ELR (cell line): ENCODE results near the gene HAVCR1.
"Not testable (repeated sequence)": the region's sequence is repeated elsewhere in the genome, so short reads cannot be mapped to it uniquely, and the experiment has no call there.

Experiments
- DNase-seq: peaks from one replicate; pipeline ENCODE4 v3.0.0-alpha.2; 2015; ENCODE audit warnings: low read depth

The HAVCR1 gene

DNA sequence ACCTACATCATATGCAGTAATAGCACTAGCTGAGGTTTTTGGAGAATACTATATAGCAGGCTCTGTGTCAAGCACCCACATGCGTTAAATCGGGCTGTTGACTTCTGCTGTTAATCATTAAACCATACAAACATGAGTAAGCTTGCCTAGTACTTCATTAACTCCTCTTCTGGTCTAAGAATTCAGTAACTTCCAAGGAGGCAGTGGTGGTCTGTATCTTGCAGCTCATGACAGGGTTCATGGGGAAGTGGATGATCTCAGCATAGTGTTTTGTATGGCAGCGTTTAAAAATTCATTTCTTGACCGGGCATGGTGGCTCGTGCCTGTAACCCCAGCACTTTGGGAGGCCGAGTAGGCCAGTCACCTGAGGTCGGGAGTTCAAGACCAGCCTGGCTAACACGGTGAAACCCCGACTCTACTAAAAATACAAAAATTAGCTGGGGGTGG is at the start of gene HAVCR1:
TSS of gene HAVCR1 (minus strand) at position 24 of the 447 bp plus-strand sequence. CDS start 1,173 bp downstream, outside the sequence.
- no peak for DNase-seq

DNA sequence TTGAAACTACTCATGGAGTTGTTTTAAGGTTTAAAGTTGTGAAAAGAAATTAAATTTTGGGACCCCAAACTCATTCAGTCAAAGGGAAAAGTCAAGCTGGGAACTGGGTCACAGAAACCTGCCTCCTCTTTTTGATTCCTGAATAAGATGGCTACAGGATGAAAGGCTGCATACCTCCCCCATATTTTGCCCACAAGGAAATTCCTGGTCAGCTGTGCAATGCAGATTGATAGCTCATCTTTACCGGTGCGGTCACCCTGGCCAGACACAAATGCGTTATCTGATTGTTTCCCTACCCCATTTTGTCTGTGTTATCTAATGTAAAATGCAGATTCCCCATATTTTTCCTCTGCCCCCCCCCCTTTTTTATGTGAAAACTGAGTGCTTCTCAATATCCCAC is 48.6 kb upstream of the HAVCR1 start:
- DNase-seq: no peak

DNA sequence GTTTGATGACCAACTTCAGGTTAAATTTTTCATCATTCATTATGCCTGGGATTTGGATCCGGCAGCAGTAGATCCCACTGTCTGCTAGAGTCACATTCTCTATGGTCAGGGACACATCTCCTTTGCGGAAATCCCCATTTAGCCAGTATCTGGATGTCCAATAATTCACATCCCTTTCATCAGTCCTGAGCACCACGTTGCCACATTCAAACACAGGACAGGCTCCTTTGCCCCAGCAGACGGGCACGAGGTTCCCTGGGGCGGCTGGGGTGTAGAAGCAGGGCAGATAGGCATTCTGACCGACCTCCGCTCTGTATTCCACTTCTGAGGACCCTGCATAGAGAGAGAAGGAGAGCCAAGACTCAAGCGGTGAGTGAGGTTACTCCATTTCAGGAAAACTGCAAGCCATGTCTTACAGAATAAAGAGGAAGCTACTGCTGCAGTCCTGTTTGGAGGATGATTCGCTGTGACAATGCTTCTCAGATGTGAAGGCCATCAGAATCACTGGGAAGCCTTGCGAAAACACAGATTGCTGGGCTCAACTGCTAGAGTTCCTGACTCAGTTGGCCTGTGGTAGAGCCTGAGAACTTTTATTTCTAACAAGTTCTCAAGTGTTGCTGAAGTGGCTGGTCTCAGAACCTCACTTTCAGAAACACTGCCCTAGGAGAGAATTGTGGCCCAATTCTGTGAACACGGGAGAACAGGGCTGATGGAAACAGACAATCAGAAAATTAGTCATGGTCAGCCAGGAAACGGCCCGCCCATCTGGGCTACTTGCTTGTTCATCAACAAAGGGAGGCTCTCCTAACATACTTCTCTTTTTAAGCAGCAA is 47.9 kb upstream of the HAVCR1 start:
- DNase-seq: no peak

DNA sequence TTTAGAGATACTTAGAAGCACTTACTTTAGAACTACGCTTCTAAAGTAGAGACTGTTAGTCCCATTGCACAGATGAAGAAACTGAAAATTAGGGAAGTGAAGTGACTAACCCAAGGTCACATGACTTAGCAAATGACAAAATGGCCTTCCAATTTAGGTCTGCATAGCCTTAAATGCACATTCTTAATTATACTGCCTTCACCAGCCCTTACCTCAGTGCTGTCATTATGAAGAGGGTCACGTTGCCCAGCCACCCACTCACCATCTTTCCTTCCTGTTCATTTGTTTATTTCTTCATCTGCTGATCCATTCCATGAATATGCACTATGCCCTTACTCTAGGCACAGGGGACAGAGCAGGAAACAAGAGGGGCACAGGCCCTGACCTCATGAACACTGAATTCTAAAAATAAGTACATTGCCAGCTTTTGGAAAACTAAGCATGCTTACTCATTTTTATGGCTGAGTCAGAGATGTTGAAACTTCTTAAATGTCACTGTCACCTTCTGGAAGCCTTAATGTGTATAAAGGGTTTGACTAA is 41.3 kb upstream of the HAVCR1 start:
- no peak for DNase-seq

DNA sequence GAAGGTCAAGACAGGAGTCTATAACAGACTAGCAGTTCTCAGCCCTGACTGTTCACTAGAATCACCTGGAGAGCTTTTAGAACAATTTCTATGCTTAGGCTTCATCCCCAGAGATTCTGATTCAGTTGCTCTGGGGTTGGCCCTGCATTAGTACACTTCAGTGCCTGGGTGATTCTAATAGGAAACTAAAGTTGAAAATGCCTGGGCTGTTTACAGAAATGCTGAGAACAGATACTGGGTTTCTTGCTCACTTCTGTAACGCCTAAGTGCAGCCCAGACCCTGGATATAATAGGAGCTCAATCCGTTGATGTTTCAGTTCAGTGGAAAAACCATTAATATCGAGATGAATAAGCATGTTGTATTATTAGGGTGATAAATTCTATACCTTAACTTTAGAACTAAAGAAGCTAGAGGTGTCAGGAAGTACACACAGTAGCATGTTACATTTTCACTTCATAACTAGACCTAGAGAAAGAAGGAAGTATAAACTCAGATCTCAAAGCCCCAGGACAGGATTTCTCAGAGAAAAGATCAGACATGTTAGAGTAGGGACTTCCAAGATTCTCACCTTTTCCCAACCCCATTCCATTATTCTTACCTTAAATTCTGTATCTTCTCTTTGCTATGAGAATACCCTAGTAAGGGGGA is 29.6 kb upstream of the HAVCR1 start:
- no peak for DNase-seq

DNA sequence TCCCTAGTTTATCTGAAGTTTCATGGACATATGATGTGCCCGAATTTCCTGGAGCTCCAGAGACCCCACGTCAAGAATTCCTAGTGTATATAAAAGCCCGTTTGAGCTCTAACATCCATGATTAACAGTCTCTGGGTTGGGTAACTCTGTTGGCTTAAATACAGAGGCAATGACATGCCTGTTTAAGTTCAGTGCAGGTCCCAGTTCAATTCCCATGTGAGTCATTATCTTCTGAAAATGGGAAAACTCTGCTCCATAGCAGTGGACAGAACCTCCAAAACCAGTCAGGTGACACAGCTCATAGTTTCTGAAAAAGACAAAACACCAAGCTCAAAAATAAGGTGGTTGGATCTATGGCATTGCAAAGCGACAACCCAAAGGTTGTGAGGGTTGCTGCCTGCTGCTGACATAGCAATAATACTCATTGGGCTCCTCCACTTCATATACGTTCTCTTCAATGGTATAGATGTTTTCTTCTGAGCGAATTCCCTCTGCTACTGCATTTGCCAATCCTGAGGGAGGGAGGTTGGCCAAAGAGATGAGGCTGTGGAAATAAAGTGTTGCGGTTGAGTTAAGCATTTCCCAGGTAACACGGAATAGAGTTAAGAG is 27.9 kb upstream of the HAVCR1 start:
- no peak for DNase-seq

DNA sequence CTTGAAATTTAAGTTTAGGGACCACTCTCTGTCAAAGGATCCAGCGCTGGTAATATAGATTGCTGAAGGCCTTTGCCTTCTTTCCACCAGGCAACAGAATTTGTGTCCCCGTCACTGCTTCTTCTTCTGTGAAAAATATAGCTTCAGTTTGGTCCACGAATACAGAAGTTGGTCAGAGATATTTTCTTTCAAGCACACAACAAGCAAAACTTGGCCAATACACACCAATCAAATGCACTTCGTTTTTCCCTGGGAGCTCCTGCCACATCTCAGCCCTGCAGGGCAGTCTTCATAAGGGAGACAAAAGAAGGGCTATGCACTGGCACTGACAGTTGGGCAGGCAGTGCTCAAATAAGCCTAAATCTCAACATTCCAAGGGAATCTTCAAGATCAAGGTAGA is 27.0 kb upstream of the HAVCR1 start:
- DNase-seq: no peak

DNA sequence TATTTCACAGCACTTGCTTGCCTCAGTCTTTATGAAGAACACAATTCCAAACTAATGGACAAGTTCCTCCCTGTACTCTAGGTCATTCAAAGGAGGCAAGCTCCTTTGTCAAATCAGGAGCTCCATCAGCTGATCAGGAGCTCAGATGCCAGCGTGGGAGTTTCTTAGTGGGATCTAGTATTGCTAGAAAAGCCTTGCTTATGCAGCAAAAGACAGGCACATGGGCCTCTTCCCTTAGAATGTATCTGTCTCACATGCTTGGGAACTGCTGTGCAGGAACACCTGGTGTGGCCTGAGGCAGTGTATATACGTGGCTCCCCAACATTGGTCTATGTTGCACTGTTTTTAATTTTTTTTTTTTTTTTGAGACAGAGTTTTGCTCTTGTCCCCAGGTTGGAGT is 21.4 kb upstream of the HAVCR1 start:
- no peak for DNase-seq

DNA sequence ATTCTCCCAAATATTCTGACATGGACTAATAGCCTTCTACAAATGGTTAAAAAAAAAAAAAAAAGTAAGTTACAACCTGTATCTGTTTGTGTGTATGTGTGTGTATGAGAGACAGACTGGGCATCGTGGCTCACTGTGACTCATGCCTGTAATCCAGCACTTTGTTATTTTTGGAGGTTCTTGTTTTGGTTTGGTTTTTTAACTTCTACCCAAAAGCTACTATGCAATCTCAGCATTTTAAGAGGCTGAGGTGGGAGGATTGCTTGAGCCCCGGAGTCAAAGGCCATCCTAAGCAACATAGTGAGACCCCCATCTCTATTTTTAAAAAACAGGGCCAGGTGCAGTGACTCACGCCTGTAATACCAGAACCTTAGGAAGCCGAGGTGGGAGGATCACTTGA is 17.6 kb upstream of the HAVCR1 start:
- DNase-seq: peak; percentile 3

DNA sequence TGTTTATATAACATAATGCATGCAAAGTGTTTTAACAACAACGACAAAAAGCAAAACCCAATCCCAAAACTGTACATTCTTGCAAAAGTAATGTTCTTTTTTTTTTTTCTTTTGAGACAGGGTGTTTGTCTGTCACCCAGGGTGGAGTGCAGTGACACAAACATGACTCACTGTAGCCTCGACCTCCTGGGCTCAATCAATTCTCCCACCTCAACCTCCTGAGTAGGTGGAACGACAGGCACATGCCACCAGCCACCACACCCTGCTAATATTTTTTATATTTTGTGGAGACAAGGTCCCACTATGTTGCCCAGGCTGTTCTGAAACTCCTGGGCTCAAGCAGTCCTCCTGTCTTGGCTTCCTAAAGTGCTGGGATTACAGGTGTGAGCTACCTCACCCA is 13.6 kb upstream of the HAVCR1 start:
- no peak for DNase-seq

DNA sequence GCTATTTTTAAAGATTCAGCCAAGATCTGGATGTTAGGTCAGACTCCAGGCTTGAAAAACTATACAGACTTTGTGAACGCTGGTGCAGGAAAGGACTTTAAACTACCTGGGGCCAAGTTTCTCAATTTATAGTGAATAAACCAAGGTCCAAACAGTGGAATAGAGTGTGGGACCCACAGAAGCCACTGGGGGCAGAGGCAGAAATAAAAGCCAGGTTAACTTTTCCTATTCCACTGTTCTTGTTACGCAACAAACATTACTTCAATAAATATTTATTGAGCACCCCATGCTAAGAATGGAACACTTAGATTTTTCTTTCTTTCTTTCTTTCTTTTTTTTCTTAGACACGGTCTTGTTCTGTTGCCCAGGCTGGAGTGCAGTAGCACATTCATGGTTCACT is 11.0 kb upstream of the HAVCR1 start:
- DNase-seq: no peak

DNA sequence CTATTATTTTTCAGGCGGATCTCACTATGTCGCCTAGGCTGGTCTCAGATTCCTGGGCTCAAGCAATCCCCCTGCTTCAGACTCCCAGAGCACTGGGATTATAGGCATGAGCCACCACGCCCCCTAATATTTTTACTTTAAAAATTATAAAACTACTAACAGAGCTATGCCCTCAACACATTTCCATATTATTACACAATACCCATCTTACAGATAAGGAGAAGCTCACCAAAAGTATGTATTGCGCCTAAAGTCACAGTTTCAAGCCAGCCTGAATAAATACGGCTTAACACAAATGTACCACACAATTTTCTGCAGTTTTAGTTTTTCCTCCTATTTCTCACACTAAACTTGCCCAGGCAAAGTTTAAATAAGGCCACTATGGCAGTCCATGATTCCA is 9.9 kb upstream of the HAVCR1 start:
- no peak for DNase-seq

DNA sequence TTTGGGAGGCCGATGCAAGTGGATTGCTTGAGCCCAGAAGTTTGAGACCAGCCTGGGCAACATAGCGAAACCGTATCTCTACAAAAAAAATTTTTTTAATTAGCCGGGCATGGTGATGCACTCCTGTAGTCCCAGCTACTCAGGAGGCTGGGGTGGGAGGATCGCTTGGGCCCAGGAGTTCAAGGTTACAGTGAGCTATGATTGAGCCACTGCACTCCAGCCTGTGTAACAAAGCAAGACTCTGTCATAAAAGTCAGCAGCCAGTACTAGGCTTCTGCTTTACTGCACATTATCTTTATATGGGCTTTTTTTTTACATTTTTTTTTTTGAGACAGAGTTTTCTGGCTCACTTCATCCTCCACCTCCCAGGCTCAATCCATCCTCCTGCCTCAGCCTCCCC is 9.4 kb upstream of the HAVCR1 start:
- no peak for DNase-seq

DNA sequence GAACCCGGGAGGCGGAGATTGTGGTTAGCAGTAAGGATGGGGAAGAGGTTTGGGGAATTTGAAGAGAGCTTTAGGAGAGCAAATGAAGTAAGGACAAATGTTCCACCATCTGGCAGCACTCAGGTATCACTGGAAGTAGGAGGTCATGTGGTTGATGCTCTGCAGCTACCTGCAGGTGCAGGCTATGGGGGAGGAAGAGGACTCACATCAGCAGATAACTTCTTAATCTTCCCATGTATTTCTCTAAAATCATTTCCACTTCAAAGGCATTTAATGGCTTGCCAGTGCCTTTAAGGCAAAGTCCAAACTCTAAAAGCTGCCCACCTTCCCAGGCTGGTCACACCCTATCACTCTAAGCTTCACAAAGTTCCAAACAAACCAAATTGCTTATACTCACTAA is 8.1 kb upstream of the HAVCR1 start:
- DNase-seq: no peak

DNA sequence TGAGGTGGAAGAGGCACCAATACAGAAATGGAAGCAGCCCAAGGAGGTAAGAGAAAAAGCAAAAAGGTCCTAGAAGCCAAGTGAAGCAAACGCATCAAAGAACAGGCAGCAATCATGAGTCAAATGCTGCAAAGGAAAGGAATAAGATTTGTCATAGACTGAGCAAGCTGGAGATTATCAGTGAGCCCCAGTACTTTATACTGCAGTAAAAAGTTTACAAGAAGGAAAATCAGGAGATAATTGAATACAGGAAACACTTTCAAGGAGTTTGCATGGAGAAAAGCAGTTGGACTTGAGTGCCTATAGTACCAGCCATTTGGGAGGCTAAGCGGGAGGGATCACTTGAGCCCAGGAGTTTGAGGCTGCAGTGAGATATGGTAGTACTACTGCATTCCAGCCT is 7.2 kb upstream of the HAVCR1 start:
- no peak for DNase-seq

DNA sequence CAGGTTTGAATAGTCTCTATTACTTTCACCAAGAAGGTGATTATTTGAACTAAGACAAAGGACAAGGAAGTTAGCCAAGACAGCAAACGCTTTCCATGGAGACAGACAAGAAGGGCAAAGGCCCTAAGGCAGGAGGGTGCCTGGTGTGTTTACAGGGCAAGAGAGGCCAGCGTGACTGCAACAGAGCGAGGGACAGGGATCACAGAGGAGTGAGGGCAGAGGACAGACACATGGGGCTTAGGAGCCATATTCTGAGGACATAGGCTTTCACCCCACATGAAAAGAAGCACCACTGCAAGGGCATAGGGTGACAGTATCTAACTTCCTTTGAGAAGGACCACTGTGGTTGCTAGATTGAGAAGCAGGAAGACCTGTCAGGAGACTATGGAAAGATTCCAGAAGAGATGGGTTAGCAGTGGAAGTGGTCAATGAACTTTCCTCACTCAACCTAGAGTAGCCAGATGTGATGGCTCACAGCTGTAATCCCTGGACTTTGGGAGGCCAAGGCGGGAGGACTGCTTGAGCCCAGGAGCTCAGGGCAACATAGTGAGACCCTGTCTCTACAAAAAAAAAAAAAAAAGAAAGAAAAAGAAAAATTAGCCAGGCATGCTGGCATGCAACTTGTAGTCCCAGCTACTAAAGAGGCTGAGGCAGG is 5.0 kb upstream of the HAVCR1 start:
- no peak for DNase-seq

DNA sequence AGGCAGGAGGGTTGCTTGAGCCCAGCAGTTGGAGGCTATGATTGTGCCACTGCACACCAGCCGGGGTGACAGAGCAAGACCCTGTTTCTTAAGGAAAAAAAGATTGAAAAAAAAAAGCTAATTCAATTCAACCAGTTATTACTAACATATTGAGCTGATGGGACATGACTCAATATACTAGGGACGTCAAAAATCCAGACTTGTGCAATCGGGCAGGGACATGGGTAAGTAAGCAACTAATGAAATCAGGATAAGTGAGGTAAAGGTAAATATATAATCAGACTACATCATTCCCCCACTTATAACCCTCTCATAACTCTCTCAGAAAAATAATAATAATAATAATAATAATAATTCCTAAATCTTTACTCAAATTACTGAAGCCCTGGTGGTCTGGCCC is 975 bp upstream of the HAVCR1 start:
- DNase-seq: no peak

DNA sequence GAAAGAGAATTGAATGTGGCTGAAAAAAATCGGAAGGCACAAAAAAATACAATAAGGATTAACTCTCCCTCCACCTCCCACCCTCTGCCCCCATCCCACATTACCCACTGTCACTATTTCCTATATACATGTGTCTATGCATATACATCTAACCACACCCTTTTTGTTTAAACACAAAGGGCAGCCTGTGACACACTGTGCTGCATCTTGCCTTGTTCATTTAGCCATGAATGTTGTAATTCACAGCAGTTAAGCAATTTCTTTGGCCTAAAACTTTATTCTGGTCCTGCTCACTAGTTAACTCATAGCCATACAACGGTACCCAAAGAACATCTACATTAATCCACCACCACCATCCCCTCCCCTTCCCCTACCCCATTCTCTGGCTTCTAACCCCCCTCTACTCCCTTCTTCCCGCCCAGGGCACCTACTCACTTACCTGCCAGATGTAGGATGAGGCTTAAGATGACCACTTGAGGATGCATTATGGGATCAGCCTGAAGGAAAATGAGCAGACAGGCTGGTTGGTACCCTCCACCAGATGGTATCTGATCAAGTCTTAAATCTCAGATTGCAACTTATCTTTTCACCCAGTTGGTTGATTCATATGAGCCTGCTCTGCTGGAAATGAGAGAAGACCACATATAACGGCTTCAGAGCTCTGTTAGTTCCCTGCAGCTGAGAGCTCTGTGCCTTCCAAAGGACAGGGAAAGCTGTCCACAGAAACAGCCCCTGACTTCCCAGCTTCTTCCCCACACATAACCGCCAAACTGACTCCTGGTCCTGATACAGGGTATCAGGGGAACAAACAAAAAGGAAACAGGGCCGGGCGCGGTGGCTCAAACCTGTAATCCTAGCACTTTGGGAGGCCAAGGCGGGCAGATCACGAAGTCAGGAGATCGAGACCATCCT is 1.2 kb downstream of the HAVCR1 start:
- DNase-seq: no peak

DNA sequence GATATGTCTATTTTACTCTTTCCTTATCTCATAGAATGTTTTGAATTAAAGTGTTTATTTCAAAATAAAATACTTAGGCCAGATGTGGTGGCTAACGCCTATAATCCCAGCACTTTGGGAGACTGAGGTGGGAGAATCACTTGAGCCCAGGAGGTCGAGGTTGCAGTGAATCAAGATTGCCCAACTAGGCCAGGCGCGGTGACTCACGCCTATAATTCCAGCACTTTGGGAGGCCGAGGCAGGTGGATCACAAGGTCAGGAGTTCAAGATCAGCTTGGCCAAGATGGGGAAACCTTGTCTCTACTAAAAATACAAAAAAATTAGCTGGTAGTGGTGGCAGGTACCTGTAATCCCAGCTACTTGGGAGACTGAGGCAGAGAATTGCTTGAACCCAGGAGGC is 2.1 kb downstream of the HAVCR1 start:
- not testable (repeated sequence) for DNase-seq

DNA sequence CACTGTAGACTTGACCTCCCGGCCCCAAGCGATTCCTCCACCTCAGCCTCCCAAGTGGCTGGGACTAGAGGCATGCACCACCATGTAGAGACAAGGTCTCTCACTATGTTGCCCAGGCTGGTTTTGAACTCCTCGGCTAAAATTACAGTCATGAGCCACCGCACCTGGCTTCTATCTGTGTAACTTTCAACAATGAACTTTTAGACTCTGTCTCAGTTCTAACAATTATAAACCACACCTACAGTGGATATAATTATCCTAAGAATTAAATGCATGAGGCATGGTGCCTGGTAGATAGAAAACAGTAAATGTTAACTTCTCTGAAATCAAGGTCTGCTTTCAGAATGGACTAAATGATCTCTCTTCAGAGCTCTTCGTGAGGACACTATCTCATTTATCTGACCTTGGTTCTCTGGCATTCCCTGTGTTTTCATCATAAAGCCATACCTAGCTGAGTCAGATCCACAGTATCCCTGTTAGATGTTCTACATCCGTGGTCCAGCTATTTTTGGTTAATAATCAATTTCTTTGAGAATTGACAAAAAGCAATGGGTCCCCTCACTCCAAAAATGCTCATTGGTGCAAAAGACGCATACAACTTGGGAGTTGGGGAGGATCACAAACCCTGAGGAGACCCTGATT is 7.2 kb downstream of the HAVCR1 start:
- DNase-seq: no peak

DNA sequence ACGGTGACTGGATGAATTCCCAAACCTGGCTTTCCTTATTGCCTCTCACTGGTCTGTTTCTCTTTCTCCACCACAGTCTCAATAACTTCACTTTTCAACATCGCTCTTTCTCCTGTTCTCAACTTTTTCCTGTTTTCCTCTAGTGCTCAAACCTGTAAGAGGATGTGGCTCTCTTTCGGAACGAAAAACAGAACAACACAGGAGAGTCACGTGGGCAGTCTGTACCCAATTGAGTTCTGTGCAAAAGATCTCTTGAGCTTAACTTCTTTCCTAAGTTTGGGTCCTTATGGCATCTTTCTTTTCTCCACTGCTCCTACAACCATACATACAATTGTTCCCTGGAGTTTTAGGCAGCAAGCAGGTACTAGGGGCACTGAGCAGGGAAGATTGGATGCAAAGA is 8.9 kb downstream of the HAVCR1 start:
- no peak for DNase-seq
